ENCODE measurements around the gene AFF3.

- TF ChIP-seq, protein P1, sequence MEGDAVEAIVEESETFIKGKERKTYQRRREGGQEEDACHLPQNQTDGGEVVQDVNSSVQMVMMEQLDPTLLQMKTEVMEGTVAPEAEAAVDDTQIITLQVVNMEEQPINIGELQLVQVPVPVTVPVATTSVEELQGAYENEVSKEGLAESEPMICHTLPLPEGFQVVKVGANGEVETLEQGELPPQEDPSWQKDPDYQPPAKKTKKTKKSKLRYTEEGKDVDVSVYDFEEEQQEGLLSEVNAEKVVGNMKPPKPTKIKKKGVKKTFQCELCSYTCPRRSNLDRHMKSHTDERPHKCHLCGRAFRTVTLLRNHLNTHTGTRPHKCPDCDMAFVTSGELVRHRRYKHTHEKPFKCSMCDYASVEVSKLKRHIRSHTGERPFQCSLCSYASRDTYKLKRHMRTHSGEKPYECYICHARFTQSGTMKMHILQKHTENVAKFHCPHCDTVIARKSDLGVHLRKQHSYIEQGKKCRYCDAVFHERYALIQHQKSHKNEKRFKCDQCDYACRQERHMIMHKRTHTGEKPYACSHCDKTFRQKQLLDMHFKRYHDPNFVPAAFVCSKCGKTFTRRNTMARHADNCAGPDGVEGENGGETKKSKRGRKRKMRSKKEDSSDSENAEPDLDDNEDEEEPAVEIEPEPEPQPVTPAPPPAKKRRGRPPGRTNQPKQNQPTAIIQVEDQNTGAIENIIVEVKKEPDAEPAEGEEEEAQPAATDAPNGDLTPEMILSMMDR (IDR thresholded peaks at IDR 0.05; ENCODE audit: control extremely low read depth in 1 of 3, insufficient read depth in 1 of 3, low read depth in 1 of 3, low read length in 3 of 3) = peak in 1 of 3 experiments; percentile 33; a peak in 1 of 4 replicates
- no peak for TF ChIP-seq RBBP5 (IDR thresholded peaks at IDR 0.05; ENCODE audit: borderline replicate concordance, low read depth, low read length)
- TF ChIP-seq RAD21 (IDR thresholded peaks at IDR 0.05 in 1 of 2, conservative IDR thresholded peaks at IDR 0.05 in 1 of 2; ENCODE audit: low read depth in 2 of 2, low read length in 2 of 2) = 0 out of 4 replicates have a peak, but pooled peaks of 1 of the 2 experiments have one; percentile 20
- TF ChIP-seq BRCA1 (IDR thresholded peaks at IDR 0.05; ENCODE audit: low read depth, low read length) = no peak
- TF ChIP-seq JUND (IDR thresholded peaks at IDR 0.05; ENCODE audit: low read length) = no peak
- TF ChIP-seq GABPA (IDR thresholded peaks at IDR 0.05; ENCODE audit: borderline replicate concordance, insufficient read depth, low read length) = no peak
- no peak for TF ChIP-seq TAF1 (IDR thresholded peaks at IDR 0.05; ENCODE audit: low read depth, low read length)
- TF ChIP-seq EZH2 (IDR thresholded peaks at IDR 0.05; ENCODE audit: low read depth, low read length, severe bottlenecking) = no peak
Observed at GRCh38 chr2:99607861-99608491, 534.4 kb downstream of the AFF3 start.
